Calu3 (cell line): Measurements from ENCODE around the gene TEX55. TPM values are rescaled to one million over a fixed set of nuclear protein-coding genes. Genes with fewer than 3 reads are reported as not detected.
"Not testable (repeated sequence)": the region's sequence is repeated elsewhere in the genome, so short reads cannot be mapped to it uniquely, and the experiment has no call there.

ENCODE experiments used
- BruUV-seq: library from RNA; stranded (reverse); fragments of 400-500 nt; replicated peaks from 2 replicates; lab custom pipeline; 2021; lab: Mats Ljungman, UMichigan
- CTCF ChIA-PET: fragments of 300-600 bp; sonication (Branson Sonifier 250); formaldehyde crosslinking; loops from one replicate; lab custom pipeline; 2022; ENCODE audit warnings: antibody characterized with exemption; lab: Charles Lee
- DNase-seq: peaks from one replicate; pipeline ENCODE4 v3.0.0; 2022
- H3K27ac Mint-ChIP-seq: one replicate; pipeline ENCODE4 v1.8.0; 2022; ENCODE audit warnings: mixed read lengths; ENCODE audit not compliant: unreplicated experiment
- H3K27me3 Mint-ChIP-seq: one replicate; pipeline ENCODE4 v1.8.0; 2022; ENCODE audit warnings: mixed read lengths; ENCODE audit not compliant: unreplicated experiment
- H3K36me3 Mint-ChIP-seq: one replicate; pipeline ENCODE4 v1.8.0; 2022; ENCODE audit warnings: mild to moderate bottlenecking, moderate library complexity, mixed read lengths; ENCODE audit not compliant: insufficient read depth, unreplicated experiment
- H3K4me1 Mint-ChIP-seq: one replicate; pipeline ENCODE4 v1.8.0; 2022; ENCODE audit warnings: mild to moderate bottlenecking, low read depth, mixed read lengths; ENCODE audit not compliant: unreplicated experiment
- H3K4me3 Mint-ChIP-seq: one replicate; pipeline ENCODE4 v1.8.0; 2022; ENCODE audit warnings: mild to moderate bottlenecking, low read depth, moderate library complexity, mixed read lengths; ENCODE audit not compliant: unreplicated experiment
- H3K9me3 Mint-ChIP-seq: one replicate; pipeline ENCODE4 v1.8.0; 2022; ENCODE audit warnings: low read depth, mixed read lengths; ENCODE audit not compliant: unreplicated experiment
- intact Hi-C: fragments of 100-400 bp; cut with micrococcal nuclease; formaldehyde crosslinking; loops from one replicate; pipeline ENCODE4 v1.10.0; 2022; ENCODE audit not compliant: unreplicated experiment
- total RNA-seq: library from RNA; stranded (reverse); gene quantifications from 2 replicates; pipeline ENCODE4 v1.2.3, GENCODE V29; 2022
- TF ChIP-seq, protein P1 (sequence below): fragments of 200-600 bp; IDR thresholded peaks from one replicate; pipeline ENCODE4 v1.8.0; 2022; ENCODE audit warnings: antibody characterized with exemption; ENCODE audit not compliant: unreplicated experiment

TEX55 gene
- total RNA-seq, 1 experiment from 2014 or later = not detected

DNA sequence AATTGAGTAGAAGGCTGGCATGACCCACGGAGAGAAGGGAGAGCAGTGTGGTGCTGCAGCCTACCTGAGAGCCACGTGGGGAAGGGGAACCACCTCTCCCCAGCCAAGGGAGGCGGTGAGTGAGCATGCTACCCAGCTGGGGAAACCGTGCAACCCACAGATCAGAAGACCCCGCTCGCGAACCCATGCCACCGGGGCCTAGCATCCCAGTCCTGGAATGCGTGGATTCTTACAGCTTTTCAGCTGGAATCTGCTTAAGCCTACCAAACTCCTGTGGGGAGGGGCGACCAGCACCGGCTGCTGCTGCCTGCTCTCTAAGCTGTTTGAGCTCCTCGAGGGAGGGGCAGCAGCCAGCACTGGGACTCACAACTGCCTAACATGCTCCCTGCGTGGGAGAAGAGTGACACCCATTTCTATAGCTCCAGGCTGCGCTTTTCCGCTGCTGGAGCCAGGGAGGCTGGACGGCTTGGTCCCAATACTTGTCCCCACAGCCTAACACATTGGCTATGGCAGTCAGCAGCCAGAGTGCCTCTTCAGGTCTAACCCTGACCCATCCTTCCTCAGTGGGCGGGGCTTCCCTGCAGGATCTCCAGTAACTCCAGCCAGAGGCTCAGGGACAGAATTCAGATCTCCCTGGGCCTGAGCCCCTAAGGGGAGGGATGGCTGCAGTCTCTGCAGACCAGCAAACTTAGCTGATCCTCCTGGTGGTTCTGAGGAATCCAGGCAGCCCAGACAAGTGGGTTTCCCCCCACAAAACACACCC lies 20.0 kb upstream of the TEX55 start:
- Mint-ChIP-seq H3K4me3 (no peak overlapping the region), H3K27me3 (no peaks in the 10 kb centered on the region), H3K4me1 (no peaks in the 10 kb centered on the region), H3K9me3 (peaks cover 2% of the 10 kb centered on the region), H3K36me3 (no peaks in the 10 kb centered on the region), H3K27ac (no peak overlapping the region)
- intact Hi-C loops = no loop called here
- CTCF ChIA-PET = no interaction called here
- no TSS peak for BruUV-seq
- DNase-seq = no peak
- TF ChIP-seq, protein P1, sequence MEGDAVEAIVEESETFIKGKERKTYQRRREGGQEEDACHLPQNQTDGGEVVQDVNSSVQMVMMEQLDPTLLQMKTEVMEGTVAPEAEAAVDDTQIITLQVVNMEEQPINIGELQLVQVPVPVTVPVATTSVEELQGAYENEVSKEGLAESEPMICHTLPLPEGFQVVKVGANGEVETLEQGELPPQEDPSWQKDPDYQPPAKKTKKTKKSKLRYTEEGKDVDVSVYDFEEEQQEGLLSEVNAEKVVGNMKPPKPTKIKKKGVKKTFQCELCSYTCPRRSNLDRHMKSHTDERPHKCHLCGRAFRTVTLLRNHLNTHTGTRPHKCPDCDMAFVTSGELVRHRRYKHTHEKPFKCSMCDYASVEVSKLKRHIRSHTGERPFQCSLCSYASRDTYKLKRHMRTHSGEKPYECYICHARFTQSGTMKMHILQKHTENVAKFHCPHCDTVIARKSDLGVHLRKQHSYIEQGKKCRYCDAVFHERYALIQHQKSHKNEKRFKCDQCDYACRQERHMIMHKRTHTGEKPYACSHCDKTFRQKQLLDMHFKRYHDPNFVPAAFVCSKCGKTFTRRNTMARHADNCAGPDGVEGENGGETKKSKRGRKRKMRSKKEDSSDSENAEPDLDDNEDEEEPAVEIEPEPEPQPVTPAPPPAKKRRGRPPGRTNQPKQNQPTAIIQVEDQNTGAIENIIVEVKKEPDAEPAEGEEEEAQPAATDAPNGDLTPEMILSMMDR = no peak

- H3K27me3 Mint-ChIP-seq, H3K27ac Mint-ChIP-seq, CTCF ChIA-PET, H3K4me3 Mint-ChIP-seq, H3K36me3 Mint-ChIP-seq, H3K4me1 Mint-ChIP-seq, H3K9me3 Mint-ChIP-seq, DNase-seq, intact Hi-C loops, BruUV-seq: not testable (repeated sequence)
Measured at GRCh38 chr3:119130291-119130690, 15.7 kb upstream of the TEX55 start.

DNA sequence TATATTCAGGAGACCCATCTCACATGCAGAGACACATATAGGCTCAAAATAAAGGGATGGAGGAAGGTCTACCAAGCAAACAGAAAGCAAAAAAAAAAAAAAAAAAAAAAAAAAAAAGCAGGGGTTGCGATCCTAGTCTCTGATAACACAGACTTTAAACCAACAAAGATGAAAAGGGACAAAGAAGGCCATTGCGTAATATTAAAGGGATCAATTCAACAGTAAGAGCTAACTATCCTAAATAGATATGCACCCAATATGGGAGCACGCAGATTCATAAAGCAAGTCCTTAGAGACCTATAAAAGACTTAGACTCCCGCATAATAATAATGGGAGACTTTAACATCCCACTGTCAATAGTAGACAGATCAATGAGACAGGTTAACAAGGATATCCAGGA lies 13.7 kb upstream of the TEX55 start:
- H3K36me3 Mint-ChIP-seq, CTCF ChIA-PET, H3K9me3 Mint-ChIP-seq, H3K27me3 Mint-ChIP-seq, H3K4me1 Mint-ChIP-seq, H3K4me3 Mint-ChIP-seq, intact Hi-C loops, H3K27ac Mint-ChIP-seq, BruUV-seq, DNase-seq: not testable (repeated sequence)

GRCh38 chr3:119139360-119139759 lies 6.6 kb upstream of the TEX55 start:
- H3K4me3 Mint-ChIP-seq, intact Hi-C loops, H3K27ac Mint-ChIP-seq, H3K27me3 Mint-ChIP-seq, H3K9me3 Mint-ChIP-seq, CTCF ChIA-PET, H3K4me1 Mint-ChIP-seq, DNase-seq, BruUV-seq, H3K36me3 Mint-ChIP-seq: not testable (repeated sequence)

GRCh38 chr3:119140466-119140865 lies 5.5 kb upstream of the TEX55 start:
- no TSS peak for BruUV-seq
- Mint-ChIP-seq H3K27me3 (no peaks in the 10 kb centered on the region), H3K36me3 (no peaks in the 10 kb centered on the region), H3K4me1 (peaks cover 6% of the 10 kb centered on the region), H3K4me3 (no peak overlapping the region), H3K9me3 (peaks cover 3% of the 10 kb centered on the region), H3K27ac (no peak overlapping the region)
- TF ChIP-seq, protein P1 = no peak
- DNase-seq = no peak
- intact Hi-C loops = no loop called here
- CTCF ChIA-PET = no interaction called here

GRCh38 chr3:119145128-119145499 lies 851 bp upstream of the TEX55 start:
- no peak for DNase-seq
- H3K27me3 Mint-ChIP-seq = no peaks in the 10 kb centered on the region
- no peaks in the 10 kb centered on the region for H3K9me3 Mint-ChIP-seq
- no TSS peak for BruUV-seq
- no peaks in the 10 kb centered on the region for H3K36me3 Mint-ChIP-seq
- no peak overlapping the region for H3K4me3 Mint-ChIP-seq
- TF ChIP-seq, protein P1 = no peak
- CTCF ChIA-PET = interaction anchor here (1.6 to 2.3 kb wide), 2 partner anchors 66 to 96 kb away, joined by 3 to 15 read pairs (median 13); partner anchors contain the start of gene B4GALT4
- intact Hi-C loops = loop anchor here (1.0 to 5.0 kb wide), 3 partner anchors 37 to 96 kb away; no protein-coding TSS in a partner anchor
- peaks cover 18% of the 10 kb centered on the region for H3K4me1 Mint-ChIP-seq
- H3K27ac Mint-ChIP-seq = peak overlapping the region; percentile 21
